ENCODE results near the gene PCDH9.
"Not testable (repeated sequence)": the region's sequence is repeated elsewhere in the genome, so short reads cannot be mapped to it uniquely, and the experiment has no call there.

The PCDH9 gene

DNA sequence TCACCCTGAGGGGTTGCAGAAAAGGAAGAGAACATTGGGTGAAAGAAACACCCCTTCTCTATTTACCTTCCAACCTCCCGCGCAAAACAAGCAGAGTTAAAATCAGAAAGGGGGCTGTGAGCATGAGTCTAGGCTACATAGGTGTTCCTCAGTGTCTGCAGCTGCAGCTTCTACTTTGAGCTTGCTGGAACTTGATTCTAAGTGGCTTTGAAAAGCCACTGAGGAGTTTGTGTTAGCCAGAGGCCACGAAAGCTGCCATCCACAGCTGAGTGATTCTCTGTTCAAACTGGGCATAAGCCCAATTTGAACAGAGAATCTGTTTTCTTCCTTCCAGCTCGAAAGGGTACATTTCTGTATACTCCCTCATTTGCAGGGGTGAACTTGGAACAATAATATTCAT is 343.9 kb downstream of the PCDH9 start:
- no peak for DNase-seq

DNA sequence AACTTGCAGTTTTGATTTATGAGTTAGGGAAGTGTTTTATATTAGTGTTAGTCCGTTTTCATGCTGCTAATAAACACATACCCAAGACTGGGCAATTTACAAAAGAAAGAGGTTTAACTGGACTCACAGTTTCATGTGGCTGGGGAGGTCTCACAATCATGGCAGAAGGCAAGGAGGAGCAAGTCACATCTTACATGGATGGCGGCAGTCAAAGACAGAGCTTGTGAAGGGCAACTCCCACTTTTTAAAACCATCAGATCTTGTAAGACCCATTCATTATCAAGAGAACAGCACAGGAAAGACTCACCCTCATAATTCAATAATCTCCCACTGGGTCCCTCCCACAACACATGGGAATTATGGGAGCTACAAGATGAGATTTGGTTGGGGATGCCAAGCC is 349.0 kb downstream of the PCDH9 start:
- DNase-seq = not testable (repeated sequence)

DNA sequence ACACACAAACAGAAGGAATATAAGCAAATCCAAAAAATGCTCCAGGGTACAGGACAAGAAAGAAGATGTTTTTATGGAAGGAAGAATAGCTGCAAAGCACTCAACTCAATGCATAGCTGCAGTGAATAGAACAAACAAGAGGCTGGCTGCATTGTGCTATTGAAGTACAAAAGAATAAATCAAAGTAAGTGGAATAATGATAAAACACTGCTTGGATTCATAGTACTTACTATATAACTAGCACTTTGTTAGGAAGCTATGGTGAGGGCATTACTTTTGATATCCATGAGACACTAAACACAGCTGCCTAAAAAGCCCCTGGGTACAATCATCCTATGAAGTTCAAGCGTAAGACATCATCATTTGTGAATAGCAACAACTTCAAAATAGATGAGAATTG is 350.1 kb downstream of the PCDH9 start:
- no peak for DNase-seq

DNA sequence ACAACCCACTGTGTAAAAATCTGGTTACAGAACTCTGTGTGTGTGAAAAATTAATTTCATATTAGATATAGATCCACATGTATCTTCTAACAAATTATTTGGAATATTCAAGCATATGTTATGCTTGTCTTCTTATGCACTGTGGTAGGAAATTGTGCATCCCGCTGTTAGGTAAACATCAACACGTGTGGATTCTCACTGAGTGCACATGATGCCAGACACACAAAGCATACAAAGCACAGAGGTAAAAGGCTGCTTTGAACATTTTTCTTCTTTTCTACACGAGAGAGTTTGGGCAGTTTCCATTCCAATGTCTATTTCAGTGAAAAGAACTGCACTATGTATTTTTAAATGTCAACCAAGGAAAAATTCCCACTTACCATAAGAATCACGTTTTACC is 354.9 kb downstream of the PCDH9 start:
- no peak for DNase-seq

DNA sequence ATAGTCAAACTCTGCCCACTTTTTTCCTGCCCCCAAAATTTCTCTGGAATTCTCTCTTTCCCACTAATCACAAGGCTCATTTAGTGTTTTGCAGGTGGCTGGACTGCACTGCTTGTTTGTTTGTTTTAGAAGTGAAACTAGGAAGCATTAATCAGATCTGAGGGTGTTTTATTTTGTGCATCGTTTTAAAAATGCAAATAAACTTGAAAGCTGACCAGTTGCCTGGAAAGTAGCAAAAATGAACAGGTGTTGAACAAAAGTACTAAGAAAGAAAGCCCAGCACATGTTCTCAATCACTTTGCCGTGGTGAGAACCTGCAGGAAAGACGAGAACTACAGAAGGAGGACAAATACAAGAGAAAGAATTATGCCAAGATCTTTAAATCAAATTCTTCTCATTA is 365.5 kb downstream of the PCDH9 start:
- DNase-seq = no peak

DNA sequence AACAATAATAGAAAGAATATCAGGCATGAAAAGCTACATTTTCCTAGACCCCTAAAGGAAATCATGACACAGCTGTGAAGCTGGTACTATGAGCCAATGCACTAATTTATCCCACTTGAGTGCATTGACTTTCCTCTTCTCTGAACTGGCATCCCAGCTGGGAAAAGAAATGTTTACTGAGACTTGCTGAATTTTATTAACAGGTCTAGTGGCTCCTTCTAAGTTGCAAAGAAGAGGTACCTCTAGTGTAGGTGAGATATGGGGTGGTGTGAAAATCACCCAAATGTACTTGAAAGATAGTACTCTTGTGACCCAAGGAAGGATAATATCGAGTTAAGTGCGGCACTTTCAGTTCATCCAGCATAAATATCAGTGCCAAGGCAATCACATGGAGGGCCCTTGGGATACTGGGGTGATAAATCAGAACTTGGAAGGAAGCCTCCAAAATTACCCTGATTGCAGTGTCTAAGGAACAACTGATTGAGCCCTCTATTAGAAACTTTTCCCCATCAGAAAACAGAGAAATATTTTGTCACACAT is 369.2 kb downstream of the PCDH9 start:
- no peak for DNase-seq

DNA sequence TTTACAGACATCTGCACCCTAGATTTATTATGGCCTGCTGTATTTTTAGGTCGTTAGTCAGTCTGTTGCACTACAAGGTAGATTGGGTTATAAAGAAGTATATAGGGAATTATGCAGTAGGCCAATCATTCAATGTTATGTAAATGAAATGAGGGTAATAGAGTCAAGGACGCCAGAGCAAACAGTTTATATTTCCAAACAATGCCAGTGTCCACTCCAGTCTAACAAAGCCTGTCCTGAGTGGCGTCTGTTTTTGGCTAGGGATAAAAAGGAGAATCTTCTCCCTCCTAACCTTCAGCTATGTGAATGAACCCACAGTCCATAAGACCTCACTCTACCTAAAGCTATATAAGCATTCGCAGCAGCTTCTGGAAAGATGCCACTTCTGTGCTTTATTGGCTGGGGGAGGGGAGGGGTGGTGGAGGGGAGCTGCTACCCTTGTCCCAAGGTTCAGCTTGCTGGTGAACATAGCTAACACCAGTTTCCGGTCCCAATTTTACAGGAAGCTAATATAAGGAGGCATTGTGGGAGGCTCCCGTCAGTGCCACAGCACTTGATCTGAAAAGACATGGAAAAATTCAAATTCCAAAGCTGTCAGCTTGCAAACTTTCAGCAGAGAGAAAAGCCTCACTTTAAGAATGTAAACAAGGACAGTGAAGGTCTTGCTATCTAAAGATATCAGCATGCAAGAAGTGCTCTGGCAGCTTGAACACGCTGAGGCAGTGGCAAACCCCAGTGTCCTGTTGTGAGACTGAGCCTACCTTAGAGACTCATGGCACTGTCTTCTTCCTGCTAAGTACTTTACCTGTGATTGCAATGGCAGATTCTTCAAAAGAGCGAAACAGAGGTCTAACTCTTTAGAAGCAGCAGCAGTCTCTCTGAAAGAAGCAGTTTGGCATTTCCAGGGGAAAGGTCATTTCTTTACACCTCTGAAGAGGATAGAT is 369.9 kb downstream of the PCDH9 start:
- no peak for DNase-seq

DNA sequence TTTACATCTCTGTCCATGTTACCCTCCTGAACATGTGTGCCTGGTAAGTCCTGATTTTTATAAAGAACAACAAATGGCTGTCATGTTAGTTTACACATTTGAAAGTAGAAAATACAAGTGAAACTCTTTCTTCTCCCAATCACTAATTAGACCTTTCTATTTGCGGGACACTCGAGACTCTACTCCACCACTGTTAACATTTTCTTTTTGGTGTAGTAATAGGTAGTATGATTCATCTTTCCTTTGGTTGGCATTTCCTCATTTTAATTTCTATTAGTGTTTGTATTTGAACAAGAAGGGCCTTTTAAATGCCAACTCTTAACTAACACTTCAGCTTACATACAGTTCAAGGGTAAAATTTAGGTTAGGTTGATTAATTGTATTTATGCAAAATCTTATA is 371.1 kb downstream of the PCDH9 start:
- no peak for DNase-seq

DNA sequence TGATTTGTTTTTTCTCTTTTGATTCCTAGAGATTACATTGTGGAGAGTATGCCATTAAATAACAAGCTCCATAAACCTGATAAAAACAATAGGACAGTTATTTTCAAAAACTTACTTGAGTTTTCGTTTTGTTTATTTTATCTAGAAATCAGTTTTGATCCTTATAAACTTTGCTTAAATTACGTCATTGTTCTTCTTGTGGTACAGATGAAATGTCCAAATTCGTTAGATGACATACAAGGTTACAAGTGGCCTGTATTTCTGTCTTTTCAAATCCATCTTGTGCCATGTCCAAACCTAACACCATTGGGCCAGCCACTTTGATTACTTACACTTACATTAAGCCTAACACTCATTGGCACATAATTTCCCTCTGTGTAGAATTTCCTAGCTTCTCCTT is 372.0 kb downstream of the PCDH9 start:
- no peak for DNase-seq

DNA sequence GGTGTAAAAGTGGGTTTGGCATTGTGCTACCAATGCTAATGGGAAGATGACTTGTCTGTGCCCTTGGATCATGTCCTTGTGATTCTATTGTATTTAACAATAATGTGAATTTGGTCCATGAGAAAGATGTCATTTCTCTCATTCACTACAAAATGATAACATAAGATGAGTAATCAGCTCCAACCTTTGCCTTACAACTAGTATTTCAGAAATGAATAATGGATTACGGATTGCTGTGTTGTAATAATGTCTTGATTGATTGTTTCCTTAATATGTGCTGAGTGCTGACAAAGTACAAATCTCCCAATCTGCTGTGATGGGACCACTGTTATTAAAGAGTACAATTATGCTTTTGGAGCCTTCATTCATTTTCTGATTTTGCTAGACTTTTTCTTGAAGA is 375.0 kb downstream of the PCDH9 start:
- no peak for DNase-seq

DNA sequence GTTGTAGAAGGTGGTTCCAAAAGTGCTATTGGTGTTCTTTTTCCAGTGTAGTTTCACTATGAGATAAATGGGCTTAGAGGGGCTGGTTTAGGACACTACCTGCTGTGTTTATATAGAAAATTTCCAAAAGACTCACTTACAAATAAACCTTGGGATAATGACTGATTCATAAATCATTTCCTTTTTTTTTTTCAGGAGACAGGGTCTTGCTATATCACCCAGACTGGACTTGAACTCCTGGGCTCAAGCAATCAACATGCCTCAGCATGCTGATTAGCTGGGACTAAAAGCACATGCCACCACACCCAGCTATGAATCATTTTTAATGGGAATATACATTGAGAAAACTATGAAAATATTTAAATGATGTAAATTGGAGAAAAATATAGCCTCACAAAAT is 376.6 kb downstream of the PCDH9 start:
- DNase-seq = no peak

DNA sequence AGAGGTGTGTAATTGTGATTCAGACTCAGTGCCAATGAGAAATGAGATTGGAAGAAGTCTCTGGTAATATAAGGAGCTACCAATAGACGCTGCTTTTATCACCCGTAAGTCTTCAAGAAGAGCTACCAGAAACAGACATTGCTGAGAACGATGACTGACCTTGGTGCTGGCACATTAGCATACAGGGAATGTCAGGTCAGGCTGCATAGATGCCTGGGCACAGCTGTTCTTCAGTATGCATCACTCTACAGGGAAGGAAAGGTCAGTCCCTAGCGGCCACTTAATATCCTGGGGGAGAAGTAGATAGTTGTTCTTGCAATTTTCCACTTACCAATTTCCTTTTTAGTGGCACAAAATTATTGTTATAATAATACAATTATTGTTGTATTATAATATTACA is 380.4 kb downstream of the PCDH9 start:
- DNase-seq = no peak

DNA sequence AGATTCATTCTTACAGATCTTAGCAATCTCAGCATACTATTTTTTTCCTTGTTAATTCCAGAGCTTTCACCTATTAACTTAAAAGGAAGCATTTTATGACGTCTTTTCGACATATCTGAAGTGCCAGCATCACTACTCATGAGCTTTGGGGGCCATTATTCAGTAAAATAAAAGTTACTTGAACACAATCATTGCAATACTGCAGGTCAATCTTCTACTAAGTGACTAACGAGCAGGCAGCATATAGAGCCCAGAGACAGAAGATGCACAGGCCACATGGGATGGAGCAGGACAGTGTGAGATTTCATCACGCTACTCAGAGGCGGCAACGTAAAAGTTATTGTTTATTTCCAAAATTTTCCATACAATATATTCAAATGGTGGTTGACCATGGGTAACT is 382.6 kb downstream of the PCDH9 start:
- DNase-seq = no peak

DNA sequence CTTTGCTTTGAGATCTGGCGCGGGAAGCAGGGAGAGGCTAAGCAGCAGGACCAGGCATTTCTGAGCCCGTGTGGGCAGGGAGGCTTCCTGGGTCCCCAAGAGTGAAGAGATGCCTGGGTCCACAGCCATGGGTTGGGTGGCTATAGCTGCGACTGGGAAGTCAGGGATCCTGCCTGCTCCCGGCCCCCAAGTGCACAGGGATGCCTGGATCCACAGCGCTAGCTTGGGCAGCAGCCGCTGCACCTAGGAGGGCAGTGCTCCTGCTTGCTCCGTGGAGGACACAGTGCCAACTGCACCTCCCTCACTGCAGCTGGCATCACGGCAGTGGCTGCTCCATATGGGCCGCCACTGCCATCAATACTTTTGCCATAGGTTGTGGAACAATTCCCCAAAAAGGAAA is 384.7 kb downstream of the PCDH9 start:
- DNase-seq = no peak

DNA sequence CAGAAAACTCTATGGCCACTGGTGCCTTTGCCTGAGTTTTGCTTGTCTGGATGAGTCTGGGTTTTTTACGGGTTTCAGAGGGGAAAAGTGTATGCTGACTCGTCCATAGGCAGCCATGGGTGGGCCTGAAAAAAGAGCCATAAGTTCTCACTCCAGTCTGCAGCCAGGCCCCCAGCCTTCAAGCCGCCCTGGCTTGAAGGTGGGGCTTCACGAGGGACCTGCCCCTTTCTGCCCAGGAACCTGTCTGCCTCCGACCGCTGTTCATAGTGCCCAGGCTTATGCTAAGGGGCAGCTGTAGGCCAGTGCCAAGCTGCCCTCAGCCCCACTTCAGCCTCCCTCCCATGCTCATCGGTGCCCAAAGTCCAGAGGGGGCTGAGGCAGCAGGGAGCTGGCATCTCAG is 385.2 kb downstream of the PCDH9 start:
- DNase-seq = no peak

DNA sequence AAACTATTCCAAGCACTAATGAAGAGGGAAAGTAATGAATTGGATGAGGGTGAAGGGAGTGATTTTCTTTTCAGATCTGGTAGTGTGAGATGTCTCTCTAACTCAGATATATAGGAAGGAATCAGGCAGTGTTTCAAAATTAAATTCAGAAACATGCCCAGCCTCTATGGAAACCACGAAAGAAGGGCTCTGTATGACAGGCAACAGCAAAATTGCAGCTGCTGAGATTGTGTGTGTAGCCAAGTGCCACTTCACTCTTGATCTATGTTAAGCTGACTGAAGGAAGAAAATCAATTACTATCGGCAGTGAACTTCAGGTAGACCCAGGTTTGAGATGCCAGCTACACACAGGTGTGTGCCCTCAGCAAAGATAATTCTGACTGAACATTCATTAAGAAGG is 387.4 kb downstream of the PCDH9 start:
- peak; percentile 21 for DNase-seq

DNA sequence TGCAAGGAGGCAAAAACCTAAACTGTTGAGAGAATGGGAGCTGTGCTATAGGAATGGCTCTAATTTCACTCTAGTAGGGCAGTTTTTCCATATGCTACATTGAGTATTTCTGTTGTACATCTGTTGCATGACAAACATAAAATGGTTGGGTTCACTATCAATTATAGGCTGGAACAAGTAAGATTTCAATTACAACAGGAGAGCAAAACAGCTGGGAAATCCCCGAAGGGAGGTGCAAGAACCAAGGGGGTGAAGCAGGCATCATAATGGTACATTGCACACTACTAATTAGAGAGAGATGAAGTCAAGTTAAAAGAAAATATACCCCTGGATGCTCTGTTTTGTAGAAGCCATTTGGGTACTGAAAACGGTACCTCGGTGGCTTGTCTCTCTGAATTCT is 389.5 kb downstream of the PCDH9 start:
- DNase-seq = no peak

DNA sequence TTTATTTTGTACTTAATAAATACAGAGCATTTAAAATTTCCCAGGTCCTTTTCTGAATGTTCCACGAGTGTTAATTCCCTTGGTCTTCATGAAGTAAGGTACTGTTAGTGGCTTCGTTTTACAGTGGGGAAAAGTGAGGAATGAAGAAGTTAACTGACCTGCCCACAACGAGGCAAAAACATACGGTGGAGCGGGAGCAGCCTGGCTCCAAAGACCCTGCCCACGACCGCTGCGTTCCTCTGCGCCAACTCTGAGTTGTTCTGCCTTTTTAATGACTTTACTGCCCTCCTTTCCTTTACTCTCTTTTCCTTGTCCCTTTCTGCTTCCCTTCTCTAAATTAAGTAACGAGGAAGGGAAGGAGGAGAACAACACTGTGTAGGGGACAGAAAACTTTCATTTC is 392.9 kb downstream of the PCDH9 start:
- DNase-seq = no peak

DNA sequence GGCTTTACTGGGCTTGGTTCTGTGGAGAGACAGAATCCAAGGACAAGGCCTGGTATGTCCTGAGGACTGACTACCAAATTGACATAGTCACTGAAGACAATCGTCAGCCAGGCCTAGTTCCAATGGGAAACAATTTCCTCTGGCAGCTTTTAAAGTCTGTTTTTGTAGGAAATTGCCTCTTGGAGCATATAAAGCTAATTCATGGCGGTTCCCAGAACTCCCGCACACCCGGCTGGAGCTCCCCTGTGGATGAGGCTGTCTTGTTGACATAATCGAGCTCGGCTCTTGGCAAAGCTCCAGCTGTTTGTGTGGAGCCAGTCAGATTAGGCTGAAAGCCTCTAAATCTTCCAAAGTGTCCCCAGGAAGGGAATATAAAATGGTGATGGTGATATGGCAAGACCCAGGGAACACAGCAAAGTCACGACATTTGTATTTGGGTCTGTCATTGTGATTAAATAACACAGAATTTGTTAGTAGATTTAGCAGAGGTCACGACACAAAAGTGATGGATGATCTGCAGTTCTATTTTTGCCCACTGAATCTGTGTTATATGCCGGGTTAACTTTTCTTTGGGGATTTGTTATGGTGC is 395.0 kb downstream of the PCDH9 start:
- DNase-seq = peak; percentile 68

DNA sequence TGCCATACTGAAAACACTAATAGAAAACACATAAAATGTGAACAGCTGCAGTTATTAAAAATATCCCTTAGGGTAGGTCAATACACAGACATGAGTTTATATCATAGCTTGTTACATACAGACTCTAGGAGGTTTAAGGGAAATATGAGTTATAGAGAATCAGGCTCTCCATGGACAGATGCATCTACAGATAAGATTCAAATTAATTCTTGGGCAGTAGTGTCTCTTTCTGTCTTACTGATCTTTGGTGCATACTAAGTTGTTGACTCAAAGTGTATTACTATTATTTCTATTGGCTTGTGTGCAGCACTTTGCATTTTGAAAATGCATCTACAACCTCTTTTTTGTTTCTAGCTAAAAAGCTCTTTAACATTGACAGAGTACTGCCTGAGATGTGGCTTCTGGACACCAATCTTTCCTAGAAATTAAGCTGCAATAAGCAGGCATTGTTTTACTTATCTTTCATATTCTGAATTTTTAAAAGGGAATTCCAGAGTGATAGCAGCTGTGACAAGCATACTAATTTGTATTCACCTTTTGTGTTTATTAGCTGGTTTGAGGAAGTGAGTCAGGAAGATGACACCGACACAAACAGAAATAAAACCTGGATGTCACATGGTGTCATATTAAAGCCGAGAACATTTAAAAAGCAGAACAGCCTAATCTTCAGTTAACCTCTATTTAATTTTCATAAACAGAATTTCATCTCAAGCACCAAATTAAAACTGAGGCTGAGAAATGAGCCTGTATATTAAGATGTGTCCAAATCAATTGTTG is 399.0 kb downstream of the PCDH9 start:
- no peak for DNase-seq

DNA sequence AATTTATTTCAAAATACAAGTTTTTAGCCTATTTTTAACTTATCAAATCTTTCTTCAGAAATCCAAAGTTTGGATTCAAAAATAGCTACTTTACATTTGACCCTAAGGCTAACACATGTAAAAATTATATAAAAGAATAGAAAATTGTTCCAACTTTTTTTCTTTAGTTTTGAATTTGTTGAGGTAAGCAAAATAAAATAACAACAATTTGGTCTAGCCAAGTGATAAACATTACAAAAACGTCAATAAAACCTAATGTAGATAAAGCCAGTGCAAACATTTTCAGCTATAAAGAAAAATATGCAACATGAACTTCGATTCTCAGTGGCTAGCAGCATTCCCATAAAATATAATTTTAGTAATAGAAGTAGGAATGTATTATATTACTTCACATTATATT is 400.3 kb downstream of the PCDH9 start:
- DNase-seq = no peak

DNA sequence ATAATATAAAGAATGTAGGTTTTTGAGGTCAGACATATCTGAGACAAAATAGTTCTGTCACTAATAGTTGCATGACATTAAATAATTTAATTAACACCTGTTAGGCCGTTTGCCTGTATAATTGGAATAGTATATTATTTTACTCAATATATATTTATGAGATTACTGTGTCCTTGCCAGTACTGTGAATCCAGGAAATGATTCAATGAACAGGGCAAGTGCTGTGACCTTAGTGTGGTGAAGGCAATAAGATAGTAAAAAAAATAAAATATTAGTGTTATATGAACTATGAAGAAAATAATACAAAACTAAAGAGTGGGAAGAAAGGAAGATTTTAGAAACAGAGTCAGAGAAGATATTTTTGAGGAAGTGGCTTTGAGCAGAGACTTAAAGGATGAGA is 403.7 kb downstream of the PCDH9 start:
- DNase-seq = no peak

DNA sequence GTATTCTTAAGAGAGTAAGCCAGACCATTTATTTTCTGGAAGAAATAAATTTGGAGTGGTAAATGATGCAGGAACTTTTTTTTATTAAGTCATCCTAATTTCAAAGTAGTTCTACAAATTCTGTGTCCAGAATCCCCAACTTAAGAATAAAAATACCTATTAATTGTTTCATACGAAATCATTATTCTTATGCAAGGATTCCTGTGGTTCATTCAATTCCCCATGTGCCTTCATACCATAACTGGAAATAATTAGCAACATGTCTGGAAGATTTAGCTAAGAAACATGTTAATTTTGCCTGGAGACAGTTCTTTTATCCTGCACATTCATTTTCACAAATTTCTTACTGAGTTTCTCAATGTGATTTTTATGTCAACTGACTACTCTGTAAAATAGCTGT is 408.6 kb downstream of the PCDH9 start:
- no peak for DNase-seq

DNA sequence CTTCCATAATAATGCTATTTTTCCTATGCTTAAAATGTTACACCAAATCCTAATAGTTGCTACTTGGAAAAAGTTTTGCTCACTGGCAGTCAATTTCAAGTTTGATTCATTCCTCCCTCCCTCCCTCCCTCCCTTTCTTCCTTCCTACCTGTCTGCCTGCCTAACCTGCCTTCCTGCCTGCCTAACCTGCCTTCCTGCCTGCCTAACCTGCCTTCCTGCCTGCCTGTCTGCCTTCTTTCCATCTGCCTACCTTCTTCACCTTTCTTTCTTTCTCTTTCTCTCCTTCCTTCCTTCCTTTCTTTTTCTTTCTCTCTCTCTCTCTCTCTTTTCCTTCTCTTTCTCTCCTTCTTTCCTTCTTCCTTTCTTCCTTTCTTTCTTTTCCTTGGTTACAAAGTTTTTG is 418.7 kb downstream of the PCDH9 start:
- no peak for DNase-seq

Data from NCI-H510A (cell line).